ENCODE measurements around the gene S1PR2. TPM values are rescaled to one million over a fixed set of nuclear protein-coding genes. Genes with fewer than 3 reads are reported as not detected.

The S1PR2 gene
- total and polyA plus RNA-seq, 9 of the 15 experiments (the other 6 are each of a cell fraction or from before 2014, with no cell fraction given) = 1.5 to 3.9 (median 2.0) TPM

DNA sequence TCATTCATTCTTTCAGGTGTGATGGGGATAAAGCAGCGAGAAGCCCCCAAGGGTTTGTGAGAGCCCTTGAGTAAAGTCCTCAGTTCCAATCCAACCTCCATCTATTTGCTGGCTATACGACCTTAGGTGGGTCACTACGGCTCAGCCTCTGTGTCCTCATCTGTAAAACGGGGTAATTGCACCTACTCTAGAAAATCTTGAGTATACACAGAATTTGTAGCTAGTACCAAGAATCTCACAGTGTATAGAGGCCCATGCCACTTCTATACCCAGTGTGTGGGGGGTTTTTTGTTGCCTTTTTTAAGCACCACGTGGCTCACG lies 36.0 kb downstream of the S1PR2 start (continued):
- TF ChIP-seq SREBF1 (IDR thresholded peaks at IDR 0.05; ENCODE audit: borderline replicate concordance, low read depth, low read length) = no peak
- no peak for TF ChIP-seq MTA2 (IDR thresholded peaks at IDR 0.05; ENCODE audit: low read depth)
- no peak for TF ChIP-seq EZH2 (IDR thresholded peaks at IDR 0.05; ENCODE audit: borderline replicate concordance, low read depth, low read length)
- no peak for TF ChIP-seq NR4A1 (CRISPR knock-in tag; IDR thresholded peaks at IDR 0.05)
- TF ChIP-seq NR4A1 (tag; IDR thresholded peaks at IDR 0.05) = no peak
- 0 out of 2 replicates have a peak, but pooled peaks have one; percentile 20 for TF ChIP-seq HOXB6 (CRISPR knock-in tag; IDR thresholded peaks at IDR 0.05; ENCODE audit: borderline replicate concordance)
- TF ChIP-seq BCOR (IDR thresholded peaks at IDR 0.05) = peak; percentile 97
- TF ChIP-seq ZNF3 (CRISPR knock-in tag; IDR thresholded peaks at IDR 0.05) = no peak
- no peak for TF ChIP-seq CCAR2 (IDR thresholded peaks at IDR 0.05; ENCODE audit: low read depth, low read length)
- peak in 1 of 2 experiments; percentile 28; a peak in 2 of 4 replicates for TF ChIP-seq RCOR1 (IDR thresholded peaks at IDR 0.05; ENCODE audit: borderline replicate concordance in 1 of 2, low read depth in 2 of 2, low read length in 2 of 2)
- TF ChIP-seq ZNF445 (CRISPR knock-in tag; IDR thresholded peaks at IDR 0.05; ENCODE audit: low read depth) = 0 out of 2 replicates have a peak, but pooled peaks have one; percentile 27
- TF ChIP-seq ARNT (IDR thresholded peaks at IDR 0.05) = peak; percentile 31 to 35; a peak in 2 of 4 replicates
- TF ChIP-seq HMG20A (CRISPR knock-in tag; conservative IDR thresholded peaks at IDR 0.05) = 0 out of 2 replicates have a peak, but pooled peaks have one; percentile 47
- 0 out of 2 replicates have a peak, but pooled peaks have one; percentile 11 for TF ChIP-seq MTA3 (IDR thresholded peaks at IDR 0.05; ENCODE audit: borderline replicate concordance)
- no peak for TF ChIP-seq SMAD4 (CRISPR knock-in tag; conservative IDR thresholded peaks at IDR 0.05)
- peak; percentile 74; the same call in 1 of the 2 replicates for TF ChIP-seq SMARCA5 (IDR thresholded peaks at IDR 0.05)
- no peak for TF ChIP-seq WHSC1 (IDR thresholded peaks at IDR 0.05; ENCODE audit: low read length)
- 0 out of 2 replicates have a peak, but pooled peaks have one; percentile 43 for TF ChIP-seq HDGF (IDR thresholded peaks at IDR 0.05)
- peak; percentile 82; the same call in 1 of the 2 replicates for TF ChIP-seq HDAC2 (IDR thresholded peaks at IDR 0.05)
- TF ChIP-seq ZNF347 (CRISPR knock-in tag; IDR thresholded peaks at IDR 0.05; ENCODE audit: low read depth) = 0 out of 2 replicates have a peak, but pooled peaks have one; percentile 44
- TF ChIP-seq KDM1A (IDR thresholded peaks at IDR 0.05) = peak; percentile 86 to 90
- TF ChIP-seq GATA2 (CRISPR knock-in tag; IDR thresholded peaks at IDR 0.05) = no peak
- no peak for TF ChIP-seq IFI16 (CRISPR knock-in tag; IDR thresholded peaks at IDR 0.05)
- TF ChIP-seq ZC3H11A (IDR thresholded peaks at IDR 0.05; ENCODE audit: low read depth, low read length) = no peak
- peak; percentile 89 for TF ChIP-seq RBM25 (IDR thresholded peaks at IDR 0.05; ENCODE audit: low read depth, low read length, severe bottlenecking)
- peak; percentile 27 for TF ChIP-seq BRD9 (IDR thresholded peaks at IDR 0.05; ENCODE audit: low read depth, partially characterized antibody)
- no peak for TF ChIP-seq SMARCA4 (IDR thresholded peaks at IDR 0.05)
- TF ChIP-seq ZNF282 (CRISPR knock-in tag; IDR thresholded peaks at IDR 0.05) = no peak
- TF ChIP-seq, protein P1, sequence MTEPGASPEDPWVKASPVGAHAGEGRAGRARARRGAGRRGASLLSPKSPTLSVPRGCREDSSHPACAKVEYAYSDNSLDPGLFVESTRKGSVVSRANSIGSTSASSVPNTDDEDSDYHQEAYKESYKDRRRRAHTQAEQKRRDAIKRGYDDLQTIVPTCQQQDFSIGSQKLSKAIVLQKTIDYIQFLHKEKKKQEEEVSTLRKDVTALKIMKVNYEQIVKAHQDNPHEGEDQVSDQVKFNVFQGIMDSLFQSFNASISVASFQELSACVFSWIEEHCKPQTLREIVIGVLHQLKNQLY (CRISPR knock-in tag; conservative IDR thresholded peaks at IDR 0.05) = no peak
- 0 out of 2 replicates have a peak, but pooled peaks have one; percentile 14 for TF ChIP-seq MIER1 (IDR thresholded peaks at IDR 0.05; ENCODE audit: low read depth)
- TF ChIP-seq POLR2B (IDR thresholded peaks at IDR 0.05; ENCODE audit: low read depth, partially characterized antibody) = no peak
- TF ChIP-seq, protein P2, sequence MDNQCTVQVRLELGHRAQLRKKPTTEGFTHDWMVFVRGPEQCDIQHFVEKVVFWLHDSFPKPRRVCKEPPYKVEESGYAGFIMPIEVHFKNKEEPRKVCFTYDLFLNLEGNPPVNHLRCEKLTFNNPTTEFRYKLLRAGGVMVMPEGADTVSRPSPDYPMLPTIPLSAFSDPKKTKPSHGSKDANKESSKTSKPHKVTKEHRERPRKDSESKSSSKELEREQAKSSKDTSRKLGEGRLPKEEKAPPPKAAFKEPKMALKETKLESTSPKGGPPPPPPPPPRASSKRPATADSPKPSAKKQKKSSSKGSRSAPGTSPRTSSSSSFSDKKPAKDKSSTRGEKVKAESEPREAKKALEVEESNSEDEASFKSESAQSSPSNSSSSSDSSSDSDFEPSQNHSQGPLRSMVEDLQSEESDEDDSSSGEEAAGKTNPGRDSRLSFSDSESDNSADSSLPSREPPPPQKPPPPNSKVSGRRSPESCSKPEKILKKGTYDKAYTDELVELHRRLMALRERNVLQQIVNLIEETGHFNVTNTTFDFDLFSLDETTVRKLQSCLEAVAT (IDR thresholded peaks at IDR 0.05) = no peak
- no peak for TF ChIP-seq ZNF217 (CRISPR knock-in tag; IDR thresholded peaks at IDR 0.05)
- no peak for TF ChIP-seq CBFA2T3 (IDR thresholded peaks at IDR 0.05)
- peak; percentile 99 for TF ChIP-seq ZNF24 (IDR thresholded peaks at IDR 0.05)

Measured in K562 (cell line).